ENCODE data around the gene TRPM3.

GRCh38 chr9:70802206-70802605, 319.2 kb downstream of the TRPM3 start:
- TF ChIP-seq CTCF (IDR thresholded peaks at IDR 0.05; ENCODE audit: low read depth, low read length) (no peak), POLR2A (IDR thresholded peaks at IDR 0.05; ENCODE audit: extremely low read depth, insufficient read length) (no peak)
